COLO829 (cell line): ENCODE results near the gene RMI2.
"Not testable (repeated sequence)": the region's sequence is repeated elsewhere in the genome, so short reads cannot be mapped to it uniquely, and the experiment has no call there.

Source experiments
- DNase-seq: peaks from one replicate; pipeline ENCODE4 v3.0.0; 2012; ENCODE audit warnings: low spot score

The RMI2 gene

GRCh38 chr16:11345040-11345862 lies at the start of gene RMI2:
TSS of gene RMI2 (plus strand) at chr16:11345459. CDS start at chr16:11345472, 13 bp downstream.
- peak; percentile 97 for DNase-seq

- DNase-seq = no peak
These were observed 49.6 kb upstream of the RMI2 start for GRCh38 chr16:11295672-11296071.

GRCh38 chr16:11296351-11296705 lies 48.9 kb upstream of the RMI2 start:
- DNase-seq = no peak

- DNase-seq = no peak
These were observed 48.4 kb upstream of the RMI2 start for GRCh38 chr16:11296706-11297491.

- DNase-seq = no peak
These were observed 47.6 kb upstream of the RMI2 start for GRCh38 chr16:11297492-11298142.

GRCh38 chr16:11298143-11298900 lies 46.9 kb upstream of the RMI2 start:
- DNase-seq = no peak

- not testable (repeated sequence) for DNase-seq
These were observed 46.2 kb upstream of the RMI2 start for GRCh38 chr16:11298950-11299547.

GRCh38 chr16:11299865-11300559 lies 45.2 kb upstream of the RMI2 start:
- DNase-seq = no peak

GRCh38 chr16:11300560-11300892 lies 44.7 kb upstream of the RMI2 start:
- DNase-seq = no peak

GRCh38 chr16:11301645-11302501 lies 43.4 kb upstream of the RMI2 start:
- no peak for DNase-seq

GRCh38 chr16:11302977-11303376 lies 42.3 kb upstream of the RMI2 start:
- DNase-seq = no peak

- DNase-seq = no peak
These were observed 41.7 kb upstream of the RMI2 start for GRCh38 chr16:11303405-11304138.

- no peak for DNase-seq
These were observed 38.9 kb upstream of the RMI2 start for GRCh38 chr16:11306381-11306780.

GRCh38 chr16:11306997-11307638 lies 38.1 kb upstream of the RMI2 start:
- no peak for DNase-seq

GRCh38 chr16:11307639-11308492 lies 37.4 kb upstream of the RMI2 start:
- DNase-seq = no peak

GRCh38 chr16:11308493-11309283 lies 36.6 kb upstream of the RMI2 start:
- DNase-seq = no peak
